ENCODE data around the gene TSPAN15. TPM values are rescaled to one million over a fixed set of nuclear protein-coding genes. Genes with fewer than 3 reads are reported as not detected.

Gene TSPAN15
- total RNA-seq, 1 donor from 2014 or later: 46.1 TPM

DNA sequence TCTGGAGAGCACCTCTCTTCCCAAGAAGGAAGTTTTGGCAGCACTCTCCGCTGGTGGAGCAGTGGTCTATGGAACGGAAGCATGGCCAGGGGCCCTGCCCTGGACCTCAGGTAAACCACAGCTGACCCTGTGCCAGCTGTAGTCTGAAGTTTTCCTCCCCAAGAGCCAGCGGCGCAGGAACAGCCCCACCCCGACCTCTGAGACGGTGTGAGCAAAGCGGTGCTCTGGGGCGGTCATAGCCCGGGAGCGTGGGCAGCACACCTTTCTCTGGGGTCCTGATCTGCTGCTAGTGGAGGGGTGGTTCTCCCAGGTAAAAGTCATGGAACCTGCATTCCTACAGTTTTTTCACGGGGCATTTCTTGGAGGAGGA lies 52.6 kb downstream of the TSPAN15 start:
- H3K4me1 ChIP-seq: no peaks in the 10 kb centered on the region
- peak; percentile 32 for DNase-seq
- intact Hi-C loops (cut with DNase I): no loop called here

DNA sequence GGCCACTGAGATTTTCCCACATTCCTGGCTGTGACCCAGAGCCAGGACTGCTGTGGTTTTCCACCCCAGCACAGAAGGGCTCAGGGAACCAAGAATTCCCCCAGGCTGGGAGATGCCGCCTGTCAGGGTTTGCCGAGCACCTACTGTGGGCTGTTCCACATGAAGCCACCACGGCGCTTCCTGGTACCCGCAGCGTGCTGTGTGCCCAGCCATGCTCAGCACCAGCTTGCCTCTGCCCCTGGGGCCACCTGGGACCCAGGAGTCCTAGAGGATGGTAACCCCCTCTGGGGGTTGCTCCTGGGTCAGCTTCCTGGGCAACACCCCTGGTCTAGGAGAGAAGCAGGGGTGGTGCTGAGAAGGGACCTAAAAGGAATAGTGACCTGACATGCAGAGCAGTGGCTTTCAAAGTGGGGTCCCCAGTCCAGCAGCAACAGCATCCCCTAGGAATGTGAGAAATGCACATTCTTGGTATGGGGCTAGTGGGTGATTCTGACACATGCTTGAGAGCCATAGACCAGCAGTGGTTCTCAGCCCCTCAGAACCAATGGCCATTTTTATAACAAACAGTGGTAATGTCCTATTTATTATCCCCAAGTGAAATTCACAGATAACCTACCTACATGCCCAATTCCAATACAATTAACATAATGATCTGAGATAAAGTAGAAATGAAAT lies 53.4 kb downstream of the TSPAN15 start:
- H3K27ac ChIP-seq: no peak overlapping the region
- H3K4me3 ChIP-seq: no peak overlapping the region
- TF ChIP-seq CTCF (IDR thresholded peaks at IDR 0.05): no peak
- no peaks in the 10 kb centered on the region for H3K9me3 ChIP-seq
- H3K27me3 ChIP-seq (ENCODE audit: low read depth): no peaks in the 10 kb centered on the region
- no peaks in the 10 kb centered on the region for H3K4me1 ChIP-seq
- peak; percentile 38 for DNase-seq
- intact Hi-C loops (cut with DNase I): loop anchor here (5.0 kb wide), 1 partner anchor 77 kb away; no protein-coding TSS in a partner anchor
- H3K36me3 ChIP-seq: no peaks in the 10 kb centered on the region
- ATAC-seq: no peak

More for the DNA sequence above, 52.6 kb downstream of the TSPAN15 start:
- Histone ChIP-seq H3K4me3 (no peak overlapping the region), H3K27ac (no peak overlapping the region), H3K36me3 (no peaks in the 10 kb centered on the region), H3K9me3 (no peaks in the 10 kb centered on the region), H3K27me3 (ENCODE audit: low read depth) (no peaks in the 10 kb centered on the region)
- TF ChIP-seq CTCF (IDR thresholded peaks at IDR 0.05): no peak
- no peak for ATAC-seq

GRCh38 chr10:69505636-69506318 lies 54.5 kb downstream of the TSPAN15 start:
- no peaks in the 10 kb centered on the region for H3K36me3 ChIP-seq
- no peak overlapping the region for H3K4me3 ChIP-seq
- H3K27me3 ChIP-seq (ENCODE audit: low read depth): no peaks in the 10 kb centered on the region
- DNase-seq (no peak), ATAC-seq (no peak)
- no peaks in the 10 kb centered on the region for H3K4me1 ChIP-seq
- intact Hi-C loops (cut with DNase I): loop anchor here (5.0 kb wide), 1 partner anchor 78 kb away; no protein-coding TSS in a partner anchor
- TF ChIP-seq CTCF (IDR thresholded peaks at IDR 0.05): no peak
- H3K27ac ChIP-seq: no peak overlapping the region
- no peaks in the 10 kb centered on the region for H3K9me3 ChIP-seq

GRCh38 chr10:69506487-69506833 lies 55.2 kb downstream of the TSPAN15 start:
- TF ChIP-seq CTCF (IDR thresholded peaks at IDR 0.05): no peak
- DNase-seq: no peak
- H3K27me3 ChIP-seq (ENCODE audit: low read depth): no peaks in the 10 kb centered on the region
- H3K4me1 ChIP-seq: no peaks in the 10 kb centered on the region
- no peak for ATAC-seq
- H3K9me3 ChIP-seq: no peaks in the 10 kb centered on the region
- H3K36me3 ChIP-seq: no peaks in the 10 kb centered on the region
- intact Hi-C loops (cut with DNase I): loop anchor here (5.0 kb wide), 1 partner anchor 79 kb away; no protein-coding TSS in a partner anchor
- H3K4me3 ChIP-seq: no peak overlapping the region
- peak overlapping the region; percentile 4 for H3K27ac ChIP-seq

- Histone ChIP-seq H3K4me3 (no peak overlapping the region), H3K27ac (peak overlapping the region; percentile 4), H3K36me3 (no peaks in the 10 kb centered on the region), H3K27me3 (ENCODE audit: low read depth) (no peaks in the 10 kb centered on the region), H3K4me1 (no peaks in the 10 kb centered on the region), H3K9me3 (no peaks in the 10 kb centered on the region)
- DNase-seq (no peak), ATAC-seq (peak; percentile 19 to 35)
- intact Hi-C loops (cut with DNase I): loop anchor here (5.0 kb wide), 1 partner anchor 80 kb away; no protein-coding TSS in a partner anchor
- no peak for TF ChIP-seq CTCF (IDR thresholded peaks at IDR 0.05)
Measured at GRCh38 chr10:69506834-69507713, 55.8 kb downstream of the TSPAN15 start.

All from lower lobe of right lung (tissue), 2 donors.